Suppressor macrophage (primary cell): Measurements from ENCODE around the gene LINGO3.

Source experiments
- DNase-seq, 4 experiments: peaks; one replicate each; pipeline ENCODE4 v3.0.0-alpha.2; 2020 to 2022

Gene LINGO3

DNA sequence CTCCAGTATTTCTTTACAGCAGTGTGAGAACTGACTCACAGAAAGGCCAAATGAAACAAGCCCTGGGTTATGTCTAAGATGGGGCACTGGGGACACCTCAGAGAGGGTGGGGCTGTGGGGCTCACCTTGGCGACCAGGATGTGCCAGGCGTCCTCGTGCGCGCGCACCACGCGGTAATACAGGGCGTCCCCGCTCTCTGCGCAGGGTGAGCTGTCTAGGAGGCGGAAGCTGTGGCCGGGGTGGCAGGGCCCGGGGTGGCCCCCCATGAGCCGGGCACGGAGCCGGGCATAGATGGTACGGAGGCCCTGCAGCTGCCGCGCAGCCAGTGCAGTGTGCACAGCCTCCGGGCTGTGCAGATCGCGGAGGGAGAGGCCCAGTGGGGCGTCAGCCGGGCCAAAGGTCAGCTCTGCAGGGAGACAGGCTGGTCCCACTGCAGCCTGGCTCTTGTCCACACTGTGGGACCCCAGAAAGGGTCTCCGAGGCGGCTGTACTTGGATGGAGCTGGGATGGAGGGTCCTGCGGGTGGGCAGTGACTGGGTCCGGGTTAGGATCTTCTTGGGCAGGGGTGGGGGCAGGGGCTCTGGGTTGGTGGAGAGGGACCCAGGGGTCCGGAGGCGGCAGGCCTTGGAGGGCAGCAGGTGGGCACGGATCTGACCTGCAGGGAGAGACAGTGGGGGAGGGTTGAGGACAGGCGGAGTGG, 29.3 kb downstream of the LINGO3 start:
- no peak for DNase-seq

DNA sequence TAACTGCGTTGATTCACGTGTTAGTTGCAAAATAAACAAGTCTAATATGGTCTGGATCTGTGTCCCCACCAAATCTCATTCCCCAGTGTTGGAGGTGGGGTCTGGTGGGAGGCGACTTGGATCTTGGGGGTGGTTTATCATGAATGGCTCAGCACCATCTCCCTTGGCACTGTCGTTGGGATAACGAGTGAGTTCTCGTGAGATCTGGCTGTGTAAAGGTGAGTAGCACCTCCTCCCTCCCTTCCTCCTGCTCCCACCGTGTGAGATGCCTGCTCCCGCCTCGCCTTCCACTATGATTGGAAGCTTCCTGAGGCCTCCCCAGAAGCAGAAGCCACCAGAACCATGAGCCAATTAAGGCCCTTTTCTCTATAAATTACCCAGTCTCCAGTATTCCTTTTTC, 30.8 kb downstream of the LINGO3 start:
- DNase-seq: no peak

DNA sequence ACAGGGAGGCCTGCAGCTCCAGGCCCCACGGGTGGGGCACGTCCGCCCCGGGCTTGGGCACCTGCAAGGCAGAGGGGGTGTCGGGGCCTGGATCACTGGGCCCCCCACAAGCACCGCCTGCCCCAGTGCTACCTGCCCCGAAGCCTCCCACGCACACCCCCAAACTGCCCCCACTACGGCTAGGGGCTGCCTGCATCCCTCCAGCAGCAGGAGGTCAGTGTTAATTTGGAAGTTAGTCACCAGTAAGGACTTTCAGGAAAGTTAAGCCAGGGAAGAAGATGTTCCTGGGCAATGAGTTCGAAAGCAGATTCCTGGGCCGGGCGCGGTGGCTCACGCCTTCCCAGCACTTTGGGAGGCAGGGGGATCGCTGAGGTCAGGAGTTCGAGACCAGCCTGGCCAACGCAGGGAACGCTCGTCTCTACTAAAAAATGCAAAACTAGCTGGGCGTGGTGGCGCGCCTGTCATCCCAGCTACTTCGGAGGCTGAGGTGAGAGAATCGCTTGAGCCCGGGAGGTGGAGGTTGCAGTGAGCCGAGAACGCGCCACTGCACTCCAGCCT, 31.4 kb downstream of the LINGO3 start:
- no peak for DNase-seq

DNA sequence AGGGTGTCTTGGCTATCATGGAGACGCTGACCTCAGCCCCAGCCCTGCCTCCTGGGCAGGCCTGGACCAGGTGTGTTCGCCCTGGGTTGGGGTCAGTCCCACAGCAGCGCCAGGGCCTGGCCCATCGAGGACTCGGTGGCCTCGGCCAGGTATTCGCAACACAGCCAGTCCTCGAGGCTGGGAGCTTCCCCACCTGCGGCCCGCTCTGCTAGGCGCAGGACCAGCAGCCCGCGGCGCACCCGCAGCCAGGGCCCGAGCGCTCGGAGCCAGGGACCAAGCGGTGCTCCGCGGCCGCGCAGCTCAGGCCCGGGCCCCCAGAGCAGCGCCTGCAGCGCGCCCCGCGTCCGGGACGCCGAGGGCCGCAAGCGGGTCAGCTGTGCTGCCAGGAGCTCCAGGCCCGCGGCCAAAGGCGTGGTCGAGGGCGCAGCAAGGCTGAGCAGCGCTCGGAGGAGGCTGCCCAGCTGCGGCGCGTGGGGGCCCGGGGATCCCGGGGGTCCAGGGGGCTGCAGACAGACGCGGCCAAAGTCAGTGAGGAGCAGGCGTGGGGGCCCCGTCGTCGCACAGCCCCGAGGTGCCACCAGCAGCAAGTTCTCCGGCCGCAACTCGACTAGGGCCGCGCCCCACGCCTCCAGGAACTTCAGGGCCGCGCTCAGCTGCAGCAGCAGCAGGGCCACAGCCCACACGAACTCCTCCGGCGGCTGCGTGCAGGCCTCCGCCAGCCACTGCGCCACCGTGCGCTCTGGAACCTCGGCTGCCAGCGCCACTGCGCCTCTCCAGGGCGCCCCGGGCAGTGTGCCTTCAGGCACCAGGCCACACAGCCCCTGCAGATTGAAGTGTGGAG, 32.1 kb downstream of the LINGO3 start:
- DNase-seq: no peak

DNA sequence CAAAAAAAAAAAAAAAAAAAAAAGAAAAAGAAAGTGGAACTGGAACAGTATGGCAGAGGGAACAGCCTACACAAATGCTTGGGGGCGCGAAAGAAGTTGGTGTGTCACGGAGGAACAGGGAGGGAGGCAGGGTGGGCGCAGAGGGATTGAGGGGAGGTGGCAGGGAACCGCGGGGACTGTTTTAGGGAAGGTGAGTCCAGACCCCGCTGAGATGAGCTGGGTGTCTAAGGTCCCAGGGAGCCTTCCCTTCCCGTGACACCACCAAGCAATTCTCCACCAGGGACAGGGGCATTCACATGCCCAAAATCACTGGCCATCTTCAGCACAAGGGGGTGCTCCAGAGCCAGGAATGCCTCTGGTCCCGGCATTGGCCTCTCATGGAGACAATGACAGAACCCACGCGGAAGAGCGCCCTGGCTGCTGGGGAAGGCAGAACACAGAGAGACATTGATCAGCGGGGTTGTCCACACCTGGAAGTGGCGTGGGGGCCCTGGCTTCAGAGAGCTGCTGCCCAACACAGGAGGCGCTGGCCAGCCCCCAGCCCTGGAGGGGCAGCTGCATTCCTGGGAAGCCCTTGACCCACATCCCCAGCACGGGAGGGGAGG, 32.9 kb downstream of the LINGO3 start:
- DNase-seq: peak; percentile 82 to 89 (median 88)

DNA sequence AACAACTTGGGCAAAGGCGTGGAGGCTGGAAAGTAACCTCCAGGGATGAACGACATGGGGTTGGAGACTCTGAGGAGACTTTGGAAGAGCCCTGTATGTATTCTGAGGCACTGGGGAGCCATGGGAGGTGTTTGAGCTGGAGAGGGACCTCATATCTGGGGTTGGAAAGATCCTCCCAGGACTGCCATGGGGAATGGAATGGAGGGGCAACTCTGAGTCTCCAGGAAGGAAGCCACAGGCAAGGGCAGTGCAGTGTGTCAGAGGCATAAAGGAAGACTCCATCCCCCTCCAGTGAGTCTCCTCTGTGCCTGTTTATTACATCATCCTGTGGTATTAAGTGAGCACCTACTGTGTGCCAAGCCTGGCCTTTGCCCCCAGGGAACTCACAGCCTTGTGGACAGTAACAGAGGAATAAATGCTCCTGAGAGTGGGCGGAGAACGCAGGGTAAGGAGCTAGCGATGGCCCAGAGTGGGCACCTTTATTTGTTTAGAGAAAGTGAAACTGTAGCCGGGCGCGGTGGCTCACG, 33.7 kb downstream of the LINGO3 start:
- peak in 1 of 4 experiments; percentile 21 for DNase-seq

DNA sequence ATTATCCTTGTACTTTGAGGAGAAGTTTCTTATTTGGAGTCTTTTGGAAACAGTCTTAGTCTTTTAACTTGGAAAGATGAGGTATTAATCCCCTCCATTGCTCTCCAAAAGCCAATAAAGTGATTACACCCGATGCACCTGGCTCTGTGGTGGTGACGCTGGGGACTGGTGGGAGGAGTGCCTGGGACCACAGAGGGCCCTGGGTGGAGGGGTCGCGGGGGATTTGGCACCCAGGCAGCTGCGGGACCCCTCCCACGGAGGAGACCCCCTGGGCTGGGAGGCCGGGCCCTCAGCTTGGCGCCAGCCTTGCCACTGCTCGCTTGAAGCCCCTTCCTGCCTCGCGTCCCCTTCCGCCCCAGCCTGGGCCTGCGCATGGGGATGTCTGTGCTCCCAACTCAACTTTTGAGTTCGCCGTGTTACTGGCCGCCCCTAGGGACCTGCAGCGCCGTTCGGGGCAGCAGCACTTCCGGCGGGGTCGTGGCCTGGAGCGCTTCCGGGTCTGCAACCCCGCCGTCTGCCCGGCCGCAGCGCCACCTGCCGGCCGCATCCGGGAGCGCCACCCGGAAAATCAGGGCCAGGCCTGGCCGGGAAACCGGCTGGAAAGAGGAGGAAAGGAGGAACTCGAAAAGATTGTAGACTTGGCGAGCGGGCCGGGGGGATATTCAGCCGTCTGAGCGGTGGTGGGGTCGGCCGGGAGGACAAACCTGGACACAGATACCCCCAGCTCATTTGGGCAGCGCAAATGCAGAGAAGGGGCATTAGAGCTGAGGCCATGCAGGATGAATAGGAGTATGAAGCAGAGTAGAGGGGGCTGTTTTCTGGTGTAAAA, 34.4 kb downstream of the LINGO3 start:
- DNase-seq: peak; percentile 83 to 90 (median 88)

DNA sequence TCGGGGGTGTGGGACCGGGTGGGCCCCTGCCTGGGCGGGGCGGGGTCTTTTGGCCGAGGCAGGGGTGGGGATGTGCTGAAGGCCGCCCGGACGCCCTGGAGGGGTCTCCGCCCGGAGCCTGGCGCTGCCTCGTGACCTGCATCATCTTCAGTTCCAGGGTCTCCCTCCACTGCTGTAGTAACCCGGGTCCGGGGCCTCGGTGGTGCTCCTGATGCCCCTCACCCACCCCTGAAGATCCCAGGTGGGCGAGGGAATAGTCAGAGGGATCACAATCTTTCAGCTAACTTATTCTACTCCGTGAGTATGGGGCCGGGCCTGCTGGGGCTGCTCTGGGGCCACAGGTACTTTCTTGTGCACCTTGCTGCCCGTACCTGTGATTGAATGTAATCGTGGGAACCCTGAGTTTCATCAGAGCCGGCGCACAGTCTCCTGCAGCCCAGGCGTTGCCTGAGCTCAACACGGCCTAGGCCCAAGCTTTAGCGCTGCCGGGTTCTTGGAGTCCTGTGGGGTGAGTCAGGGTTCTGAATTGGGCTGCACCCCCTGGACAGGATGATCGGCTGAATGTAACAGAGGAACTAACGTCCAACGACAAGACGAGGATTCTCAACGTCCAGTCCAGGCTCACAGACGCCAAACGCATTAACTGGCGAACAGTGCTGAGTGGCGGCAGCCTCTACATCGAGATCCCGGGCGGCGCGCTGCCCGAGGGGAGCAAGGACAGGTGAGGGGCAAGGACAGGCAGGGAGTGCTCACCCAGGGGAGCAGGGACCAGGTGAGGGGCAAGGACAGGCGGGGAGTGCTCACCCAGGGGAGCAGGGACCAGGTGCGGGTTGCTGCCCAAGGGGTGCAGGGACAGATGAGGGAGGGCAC, 36.5 kb downstream of the LINGO3 start:
- DNase-seq: peak; percentile 50 to 70 (median 61)

DNA sequence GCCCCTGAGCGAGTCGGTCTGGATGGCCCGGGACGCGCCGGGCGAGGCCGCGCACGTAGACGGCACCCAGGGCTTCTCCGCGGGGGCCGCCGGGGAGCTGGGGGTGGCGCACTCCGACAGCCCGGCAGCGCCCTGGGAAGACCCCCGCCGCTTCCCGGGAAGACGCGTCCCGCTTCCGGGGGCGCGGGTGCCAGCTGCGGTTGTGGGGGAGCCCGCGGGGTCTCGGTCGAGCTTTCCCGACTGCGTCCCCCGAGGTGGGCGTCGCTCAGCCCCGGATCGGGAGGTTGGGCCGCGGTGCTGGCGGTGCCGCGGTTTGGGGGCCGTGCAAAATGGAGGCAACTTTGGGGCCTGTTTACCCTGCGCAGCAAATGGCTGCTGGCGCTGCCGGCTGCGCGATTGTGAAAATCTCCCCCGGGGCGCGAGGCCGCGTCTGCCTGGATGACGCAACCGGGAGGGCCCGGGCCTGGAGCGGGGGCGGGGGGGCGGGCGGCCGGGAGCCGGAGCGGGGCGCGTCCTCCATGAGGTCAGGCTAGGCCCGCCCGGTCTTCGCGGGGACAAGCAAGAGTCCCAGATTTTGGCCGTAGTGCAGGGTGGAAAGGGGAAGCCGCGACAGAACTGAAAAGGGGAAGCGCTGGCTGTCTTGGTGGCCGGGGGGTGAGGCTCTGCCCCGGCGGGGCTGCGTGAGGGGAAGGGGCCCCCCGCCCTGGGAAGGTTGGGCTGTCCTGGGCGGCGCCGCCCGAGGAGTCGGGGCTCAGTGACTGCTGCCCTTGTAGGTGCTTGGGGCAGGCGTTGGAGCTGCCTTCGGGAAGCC, 37.3 kb downstream of the LINGO3 start:
- peak; percentile 97 to 99 (median 98) for DNase-seq

DNA sequence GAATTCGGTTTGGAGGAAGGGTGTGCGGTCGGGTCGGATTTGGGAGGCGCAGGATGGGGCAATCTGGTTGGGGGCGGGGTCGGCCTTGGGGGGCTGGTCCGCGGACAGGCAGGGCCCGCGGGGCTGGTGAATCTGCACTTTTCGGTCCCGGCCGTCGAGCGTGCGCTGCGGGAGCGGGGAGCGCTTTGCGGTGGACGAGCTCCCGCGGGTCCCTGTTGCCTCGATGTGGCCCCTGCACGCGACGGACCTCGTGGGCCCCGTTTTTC, 37.9 kb downstream of the LINGO3 start:
- peak in 3 of 4 experiments; percentile 46 to 68 (median 63) for DNase-seq

DNA sequence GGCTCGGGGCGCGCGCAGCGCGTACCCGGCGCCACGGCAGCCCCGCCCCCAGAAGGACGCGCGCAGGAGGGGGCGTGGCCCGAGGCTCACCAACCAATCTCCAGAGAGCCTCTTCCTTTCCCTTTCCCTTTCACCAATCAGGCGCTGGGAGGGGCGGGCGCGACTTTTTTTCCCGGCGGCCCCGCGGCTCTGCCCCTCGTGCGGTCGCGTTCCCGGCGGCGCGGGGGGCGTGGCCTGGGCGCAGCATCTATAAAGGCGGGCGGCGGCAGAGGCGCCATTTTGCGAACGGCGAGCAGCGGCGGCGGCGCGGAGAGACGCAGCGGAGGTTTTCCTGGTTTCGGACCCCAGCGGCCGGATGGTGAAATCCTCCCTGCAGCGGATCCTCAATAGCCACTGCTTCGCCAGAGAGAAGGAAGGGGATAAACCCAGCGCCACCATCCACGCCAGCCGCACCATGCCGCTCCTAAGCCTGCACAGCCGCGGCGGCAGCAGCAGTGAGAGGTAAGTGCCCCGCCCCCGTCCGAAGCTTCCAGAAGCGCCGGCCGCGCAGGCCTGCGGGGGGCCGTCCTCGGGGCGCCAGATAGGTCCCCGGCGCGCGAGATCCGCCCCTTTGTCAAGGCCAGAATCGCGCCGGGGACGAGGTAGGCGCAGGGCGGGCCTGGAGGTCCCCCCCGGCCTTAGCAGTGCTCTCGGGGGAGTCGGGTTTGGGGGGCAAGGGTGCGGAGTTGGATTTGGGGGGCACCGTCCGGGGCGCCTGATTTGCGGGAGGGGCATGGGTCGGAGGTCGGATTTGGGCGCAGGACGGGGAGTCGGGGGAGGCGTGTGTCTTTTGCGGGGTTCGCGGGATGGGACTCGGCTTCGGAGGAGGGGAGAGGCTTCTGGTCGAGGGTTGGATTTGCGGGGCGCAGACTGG, 38.5 kb downstream of the LINGO3 start:
- peak; percentile 98 for DNase-seq

DNA sequence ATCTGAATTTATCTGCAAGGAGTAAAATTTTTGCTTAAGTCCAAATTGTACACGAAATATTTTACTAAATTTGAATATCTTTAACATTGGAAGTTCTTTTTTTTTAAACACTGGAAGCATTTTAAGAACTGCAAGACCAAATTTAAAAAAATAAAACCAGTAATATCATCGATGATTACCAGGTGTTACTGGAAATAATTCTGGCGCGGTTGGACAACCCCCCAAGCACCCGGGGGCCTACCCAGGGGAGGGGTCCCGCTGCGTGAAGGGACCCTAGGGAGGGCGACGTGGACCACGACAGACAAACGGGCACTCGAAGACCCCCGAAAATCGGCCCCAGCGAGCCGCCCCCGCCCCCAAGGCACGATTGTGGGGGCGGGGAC, 39.1 kb downstream of the LINGO3 start:
- no peak for DNase-seq

DNA sequence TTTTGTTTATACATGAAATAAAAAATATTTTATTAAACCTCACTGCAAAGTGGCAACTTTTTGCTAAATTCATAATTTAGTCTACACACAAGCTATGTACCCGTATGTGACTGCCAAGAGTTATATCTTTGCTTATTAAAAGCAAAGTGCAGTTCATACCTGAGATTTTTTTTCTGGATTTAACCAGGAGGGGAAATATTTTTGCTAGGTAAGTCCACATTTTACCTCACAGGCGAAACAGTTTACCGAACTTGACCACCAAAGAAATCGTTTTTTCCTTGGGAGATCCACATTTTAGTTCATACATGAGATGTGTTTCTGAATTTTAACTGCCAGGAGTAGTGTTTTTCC, 39.5 kb downstream of the LINGO3 start:
- no peak for DNase-seq

DNA sequence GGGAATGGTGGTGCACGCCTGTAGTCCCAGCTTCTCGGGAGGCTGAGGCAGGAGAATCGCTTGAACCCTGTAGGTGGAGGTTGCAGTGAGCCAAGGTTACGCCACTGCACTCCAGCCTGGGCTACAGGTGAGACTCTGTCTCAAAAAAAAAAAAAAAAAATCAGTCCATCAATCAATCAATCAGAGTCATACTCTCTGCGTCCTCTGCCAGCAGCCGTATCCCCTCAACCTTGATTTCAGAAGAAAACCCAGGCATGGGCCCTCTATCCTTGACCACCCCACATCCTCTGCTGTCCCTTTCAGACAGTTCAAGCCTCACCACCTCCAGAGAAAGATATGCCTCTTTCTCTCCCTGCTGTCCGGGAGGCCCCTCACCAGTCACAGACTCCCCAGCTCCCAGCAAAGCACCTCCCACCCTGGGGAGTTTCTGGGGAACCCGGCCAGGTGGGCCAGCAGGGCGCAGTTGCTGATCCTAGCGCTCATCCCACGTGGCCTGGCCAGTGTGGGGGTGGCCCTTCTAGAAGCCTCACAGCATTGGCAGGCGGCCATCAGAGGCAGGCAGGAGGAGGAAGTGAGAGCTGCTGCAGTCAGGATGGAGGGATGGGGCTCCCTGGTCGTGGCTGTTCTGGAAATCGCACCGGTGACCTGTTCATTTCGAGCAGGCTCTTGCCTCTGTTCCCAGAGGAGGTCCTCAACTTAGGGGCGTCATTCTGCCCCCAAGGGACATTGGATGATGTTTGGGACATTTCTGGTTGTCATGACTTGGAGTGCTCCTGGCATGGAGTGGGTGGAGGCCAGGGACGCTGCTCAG, 41.6 kb downstream of the LINGO3 start:
- DNase-seq: peak; percentile 92 to 97 (median 96)

DNA sequence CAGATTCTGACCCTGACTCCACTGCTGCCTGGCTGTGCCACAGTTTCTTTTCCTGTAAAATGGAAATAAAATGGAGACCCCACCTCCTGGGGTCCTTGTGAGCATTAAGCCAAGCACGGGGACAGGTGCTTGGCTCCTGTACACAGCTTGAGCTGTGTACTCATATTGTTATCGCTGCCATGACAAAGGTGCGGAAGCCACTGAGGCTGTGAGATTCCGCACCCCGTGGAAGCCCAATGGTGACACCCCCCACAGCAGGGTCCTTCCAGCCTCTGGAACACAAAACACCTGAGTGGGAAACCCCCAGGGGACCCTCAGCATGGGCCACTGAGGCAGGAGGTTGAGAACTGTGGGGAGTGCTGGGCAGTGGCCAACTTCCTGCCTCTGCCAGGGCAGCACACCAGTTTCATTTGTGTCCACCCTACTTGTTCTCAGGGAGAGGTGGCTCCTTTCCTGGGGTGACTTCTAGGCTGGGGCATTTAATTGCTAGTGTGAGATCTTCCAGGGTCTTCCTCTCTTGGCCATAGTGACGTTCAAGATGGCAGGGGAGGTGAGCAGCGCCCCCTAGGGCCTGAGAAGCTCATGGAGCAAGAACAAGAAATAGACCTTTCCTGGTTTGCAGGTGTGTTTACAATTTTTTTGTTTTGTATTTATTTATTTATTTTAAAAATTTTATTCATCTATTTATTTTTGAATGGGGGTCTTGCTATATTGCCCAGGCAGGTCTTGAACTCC, 46.3 kb downstream of the LINGO3 start:
- DNase-seq: peak; percentile 53 to 81 (median 60)

DNA sequence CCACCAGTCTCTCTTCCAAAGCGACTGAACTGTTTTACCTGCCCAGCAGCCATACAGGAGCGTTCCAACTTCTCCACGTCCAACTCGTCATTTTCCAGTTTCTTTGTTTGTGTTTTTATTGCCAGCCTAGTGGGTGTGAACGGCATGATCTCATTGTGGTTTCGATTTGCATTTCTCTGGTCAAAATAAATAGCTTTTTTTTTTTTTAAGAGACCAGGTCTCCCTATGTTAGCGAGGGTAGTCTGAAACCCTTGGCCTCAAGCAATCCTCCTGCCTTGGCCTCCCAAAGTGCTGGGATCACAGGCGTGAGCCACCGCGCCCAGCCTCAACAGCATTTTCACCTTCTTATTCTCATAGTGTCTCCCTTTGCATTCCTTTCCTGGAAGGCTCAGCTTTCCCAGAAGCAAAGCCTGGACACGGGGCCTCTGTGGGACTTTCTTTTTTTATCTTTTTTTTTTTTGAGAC, 47.6 kb downstream of the LINGO3 start:
- no peak for DNase-seq

DNA sequence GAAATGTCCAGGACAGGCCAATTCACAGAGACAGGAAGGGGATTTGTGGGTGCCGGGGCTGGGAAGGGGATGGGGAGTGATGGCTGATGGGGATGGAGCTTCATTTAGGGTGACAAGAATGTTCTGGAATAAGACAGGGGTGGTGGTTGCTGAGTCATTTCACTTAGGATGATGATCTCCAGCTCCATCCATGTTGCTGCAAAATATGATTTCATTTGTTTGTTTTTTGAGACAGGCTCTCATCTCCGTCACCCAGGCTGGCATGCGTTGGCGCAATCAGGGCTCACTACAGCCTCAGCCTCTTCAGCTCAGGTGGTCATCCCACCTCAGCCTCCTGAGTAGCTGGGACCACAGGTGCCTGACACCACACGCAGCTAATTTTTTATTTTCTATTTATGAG, 48.6 kb downstream of the LINGO3 start:
- DNase-seq: no peak
